Activated CD8-positive, alpha-beta T cell treated with anti-CD3 and anti-CD28 coated beads for 36 hours (primary cell): ENCODE measurements around the gene PKMYT1. TPM values are rescaled to one million over a fixed set of nuclear protein-coding genes. Genes with fewer than 3 reads are reported as not detected.

ENCODE experiments used
- ATAC-seq: fragments of 200-7000 bp; cut with Tn5 transposase; one replicate; pipeline ENCODE4 v1.10.0; 2021; ENCODE audit warnings: mild to moderate bottlenecking, moderate library complexity
- CTCF ChIA-PET: fragments of 350-600 bp; sonication (Branson Sonifier 250); formaldehyde crosslinking; loops from one replicate; lab custom pipeline; 2021; ENCODE audit warnings: antibody characterized with exemption; lab: Charles Lee
- POLR2A ChIA-PET: fragments of 350-600 bp; sonication (Branson Sonifier 250); formaldehyde crosslinking; loops from one replicate; lab custom pipeline; 2021; ENCODE audit warnings: antibody characterized with exemption; lab: Charles Lee
- DNase-seq: peaks from one replicate; pipeline ENCODE4 v3.0.0-alpha.2; 2020
- H3K27ac Mint-ChIP-seq: one replicate; pipeline ENCODE4 v1.8.0; 2021; ENCODE audit warnings: mild to moderate bottlenecking, mixed read lengths
- H3K27me3 Mint-ChIP-seq: one replicate; pipeline ENCODE4 v1.8.0; 2021; ENCODE audit warnings: mixed read lengths
- H3K36me3 Mint-ChIP-seq: one replicate; pipeline ENCODE4 v1.8.0; 2021; ENCODE audit warnings: low read depth, mixed read lengths
- H3K4me1 Mint-ChIP-seq: one replicate; pipeline ENCODE4 v1.8.0; 2021; ENCODE audit warnings: low read depth, mixed read lengths
- H3K4me3 Mint-ChIP-seq: one replicate; pipeline ENCODE4 v1.8.0; 2021; ENCODE audit warnings: mild to moderate bottlenecking, moderate library complexity, mixed read lengths
- H3K9me3 Mint-ChIP-seq: one replicate; pipeline ENCODE4 v1.8.0; 2021; ENCODE audit warnings: mixed read lengths
- intact Hi-C: fragments of 100-400 bp; cut with micrococcal nuclease; formaldehyde crosslinking; loops from one replicate; pipeline ENCODE4 v1.10.0; 2022
- total RNA-seq, 2 experiments: library from RNA; stranded (reverse); gene quantifications; one replicate each; pipeline ENCODE4 v1.2.3, GENCODE V29; 2021
- TF ChIP-seq, protein P1 (sequence below): fragments of 200-600 bp; IDR thresholded peaks from one replicate; pipeline ENCODE4 v1.8.0; 2022; ENCODE audit warnings: antibody characterized with exemption, mild to moderate bottlenecking

PKMYT1 gene
- total RNA-seq, 2 experiments from 2014 or later: 121 to 123 TPM

DNA sequence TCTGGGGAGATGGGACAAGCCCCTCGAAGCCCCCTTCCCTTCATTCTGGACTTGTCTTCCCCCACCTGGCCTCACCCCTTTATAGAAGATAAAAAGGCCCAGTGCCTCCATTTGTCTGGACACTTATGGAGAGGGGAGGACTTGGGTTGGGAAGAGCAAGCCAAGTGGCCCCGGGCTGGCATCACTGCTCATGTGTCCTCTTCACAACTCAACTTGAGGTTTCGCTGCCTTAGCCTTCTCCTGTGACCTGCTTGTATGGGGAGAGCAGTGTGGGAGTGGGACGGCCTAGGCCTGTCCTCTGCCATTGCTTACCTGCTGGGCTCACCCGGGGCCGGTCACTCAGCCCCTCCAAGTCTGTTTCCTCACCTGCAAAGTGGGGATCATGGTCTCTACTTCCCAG lies 9.7 kb downstream of the PKMYT1 start:
- ATAC-seq (no peak), DNase-seq (no peak)
- ChIA-PET POLR2A (interaction anchor here (0.7 to 2.4 kb wide), 7 partner anchors 9 to 891 kb away, joined by 3 to 20 read pairs (median 6); partner anchors contain the start of genes PKMYT1 and TNFRSF12A), CTCF (interaction anchor here (0.6 to 1.7 kb wide), 12 partner anchors 8 to 126 kb away, joined by 3 to 14 read pairs (median 4); partner anchors contain the start of genes FLYWCH1, FLYWCH2 and PKMYT1)
- H3K36me3 Mint-ChIP-seq: peaks cover 24% of the 10 kb centered on the region
- H3K27me3 Mint-ChIP-seq: peaks cover 15% of the 10 kb centered on the region
- H3K27ac Mint-ChIP-seq: no peak overlapping the region
- H3K4me1 Mint-ChIP-seq: peaks cover 19% of the 10 kb centered on the region
- intact Hi-C loops: no loop called here
- H3K9me3 Mint-ChIP-seq: no peaks in the 10 kb centered on the region
- peak overlapping the region; percentile 79 for H3K4me3 Mint-ChIP-seq
- TF ChIP-seq, protein P1, sequence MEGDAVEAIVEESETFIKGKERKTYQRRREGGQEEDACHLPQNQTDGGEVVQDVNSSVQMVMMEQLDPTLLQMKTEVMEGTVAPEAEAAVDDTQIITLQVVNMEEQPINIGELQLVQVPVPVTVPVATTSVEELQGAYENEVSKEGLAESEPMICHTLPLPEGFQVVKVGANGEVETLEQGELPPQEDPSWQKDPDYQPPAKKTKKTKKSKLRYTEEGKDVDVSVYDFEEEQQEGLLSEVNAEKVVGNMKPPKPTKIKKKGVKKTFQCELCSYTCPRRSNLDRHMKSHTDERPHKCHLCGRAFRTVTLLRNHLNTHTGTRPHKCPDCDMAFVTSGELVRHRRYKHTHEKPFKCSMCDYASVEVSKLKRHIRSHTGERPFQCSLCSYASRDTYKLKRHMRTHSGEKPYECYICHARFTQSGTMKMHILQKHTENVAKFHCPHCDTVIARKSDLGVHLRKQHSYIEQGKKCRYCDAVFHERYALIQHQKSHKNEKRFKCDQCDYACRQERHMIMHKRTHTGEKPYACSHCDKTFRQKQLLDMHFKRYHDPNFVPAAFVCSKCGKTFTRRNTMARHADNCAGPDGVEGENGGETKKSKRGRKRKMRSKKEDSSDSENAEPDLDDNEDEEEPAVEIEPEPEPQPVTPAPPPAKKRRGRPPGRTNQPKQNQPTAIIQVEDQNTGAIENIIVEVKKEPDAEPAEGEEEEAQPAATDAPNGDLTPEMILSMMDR: no peak

GRCh38 chr16:2969545-2970521 lies 10.4 kb downstream of the PKMYT1 start:
- TF ChIP-seq, protein P1: peak; percentile 76

DNA sequence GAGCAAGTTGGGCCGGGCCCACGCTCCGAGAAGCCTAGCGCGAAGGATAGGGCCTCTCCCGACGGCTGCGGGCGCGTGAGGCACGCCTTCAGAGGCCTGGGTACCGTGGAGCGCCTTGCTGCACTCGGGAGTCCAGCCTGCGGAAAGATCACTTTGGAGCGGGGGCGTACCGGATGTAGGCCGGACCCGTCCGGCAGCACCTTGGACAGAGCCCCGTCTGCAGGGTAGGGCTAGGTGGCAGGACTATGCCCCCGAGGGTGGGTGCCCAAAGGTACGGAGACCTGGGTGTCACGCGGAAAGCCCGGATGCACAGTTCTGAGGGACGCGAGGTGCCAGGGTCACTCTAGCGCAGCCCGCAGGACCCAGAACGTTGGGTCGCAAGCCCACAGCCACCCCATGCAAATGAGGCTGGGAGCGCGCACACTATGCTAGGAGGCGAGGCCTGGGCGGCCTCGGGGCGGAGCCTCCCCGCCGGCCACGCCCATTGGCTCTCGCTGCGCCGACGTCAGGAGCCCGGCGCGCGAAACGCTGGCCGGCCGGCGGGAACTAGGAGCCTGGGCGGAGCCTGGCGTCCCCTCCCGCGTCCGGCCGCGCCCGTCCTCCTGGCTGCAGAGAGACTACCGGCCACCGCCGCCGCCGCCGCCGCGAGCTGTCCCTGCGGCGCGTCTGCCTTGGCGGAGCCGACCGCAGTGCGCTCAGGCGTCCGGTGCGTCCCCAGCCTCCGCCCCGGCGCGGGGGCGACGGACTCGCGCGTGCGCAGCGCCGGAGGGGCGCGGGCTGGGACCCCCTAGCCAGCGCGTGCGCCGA lies 11.3 kb downstream of the PKMYT1 start, which contains the start of gene PAQR4:
Gene PAQR4, plus strand, starts transcription at position 611 of the 807 bp plus-strand sequence. CDS start 327 bp downstream, outside the sequence.
- no peaks in the 10 kb centered on the region for H3K9me3 Mint-ChIP-seq
- peaks cover 26% of the 10 kb centered on the region for H3K4me1 Mint-ChIP-seq
- DNase-seq (peak; percentile 86), ATAC-seq (peak; percentile 75)
- H3K27ac Mint-ChIP-seq: no peak within 1 kb of the TSS
- peaks cover 21% of the 10 kb centered on the region for H3K27me3 Mint-ChIP-seq
- peak within 1 kb of the TSS; percentile 79 for H3K4me3 Mint-ChIP-seq
- ChIA-PET CTCF (interaction anchor here (0.9 to 1.7 kb wide), 7 partner anchors 9 to 124 kb away, joined by 3 to 14 read pairs (median 4); partner anchors contain the start of gene FLYWCH2), POLR2A (interaction anchor here (0.7 to 2.4 kb wide), 9 partner anchors 10 to 199 kb away, joined by 3 to 20 read pairs (median 4); partner anchors contain the start of genes PKMYT1 and TNFRSF12A)
- intact Hi-C loops: no loop called here
- peaks cover 20% of the 10 kb centered on the region for H3K36me3 Mint-ChIP-seq
- TF ChIP-seq, protein P1: no peak

More at GRCh38 chr16:2969545-2970521, 10.4 kb downstream of the PKMYT1 start:
- intact Hi-C loops: no loop called here
- peaks cover 19% of the 10 kb centered on the region for H3K27me3 Mint-ChIP-seq
- peaks cover 23% of the 10 kb centered on the region for H3K36me3 Mint-ChIP-seq
- H3K27ac Mint-ChIP-seq: no peak overlapping the region
- DNase-seq (peak; percentile 93), ATAC-seq (peak; percentile 79)
- no peaks in the 10 kb centered on the region for H3K9me3 Mint-ChIP-seq
- CTCF ChIA-PET: interaction anchor here (0.6 to 1.7 kb wide), 13 partner anchors 8 to 125 kb away, joined by 3 to 14 read pairs (median 4); partner anchors contain the start of genes FLYWCH1, FLYWCH2 and PKMYT1
- POLR2A ChIA-PET: interaction anchor here (0.7 to 2.4 kb wide), 10 partner anchors 9 to 890 kb away, joined by 3 to 20 read pairs (median 4); partner anchors contain the start of genes PKMYT1 and TNFRSF12A
- peak overlapping the region; percentile 79 for H3K4me3 Mint-ChIP-seq
- peaks cover 23% of the 10 kb centered on the region for H3K4me1 Mint-ChIP-seq

DNA sequence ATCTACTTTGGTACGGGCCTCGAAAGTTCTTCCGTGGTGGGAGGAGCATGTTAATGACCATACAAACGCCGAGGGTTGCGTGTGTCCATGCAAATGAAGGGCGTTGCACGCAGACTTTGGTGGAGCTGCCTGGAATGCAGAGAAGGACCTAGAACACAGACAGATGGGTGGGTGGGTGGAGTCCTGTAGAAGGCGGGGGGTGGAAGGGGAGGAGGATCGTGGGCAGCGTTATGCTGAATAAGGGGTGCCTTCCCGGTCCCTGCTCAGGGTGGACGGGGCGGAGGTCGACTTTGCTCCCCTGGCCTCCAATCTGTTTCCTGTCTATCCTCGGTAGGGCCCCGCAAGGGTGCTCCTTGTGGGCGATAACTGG lies 11.9 kb downstream of the PKMYT1 start:
- intact Hi-C loops: no loop called here
- H3K36me3 Mint-ChIP-seq: peaks cover 20% of the 10 kb centered on the region
- ChIA-PET POLR2A (interaction anchor here (2.4 kb wide), 1 partner anchor 11 kb away, joined by 20 read pairs; the partner anchor contains the start of gene PKMYT1), CTCF (interaction anchor here (0.9 to 1.1 kb wide), 2 partner anchors 41 to 48 kb away, joined by 3 read pairs; no protein-coding TSS in a partner anchor)
- H3K27me3 Mint-ChIP-seq: peaks cover 25% of the 10 kb centered on the region
- DNase-seq (no peak), ATAC-seq (no peak)
- H3K9me3 Mint-ChIP-seq: no peaks in the 10 kb centered on the region
- peaks cover 29% of the 10 kb centered on the region for H3K4me1 Mint-ChIP-seq
- TF ChIP-seq, protein P1: no peak
- H3K27ac Mint-ChIP-seq: no peak overlapping the region
- H3K4me3 Mint-ChIP-seq: peak overlapping the region; percentile 65
